HCT116 (cell line): Measurements from ENCODE around the gene BBS12. TPM values are rescaled to one million over a fixed set of nuclear protein-coding genes. Genes with fewer than 3 reads are reported as not detected.

Source experiments
- ATAC-seq: fragments of 200-7000 bp; cut with Tn5 transposase; 2 replicates; pipeline ENCODE4 v1.9.1; 2020; ENCODE audit warnings: mild to moderate bottlenecking, moderate library complexity
- BruUV-seq: library from RNA; stranded (reverse); fragments of 400-500 nt; replicated peaks from 2 replicates; lab custom pipeline; 2021; lab: Mats Ljungman, UMichigan
- CTCF ChIA-PET: fragments of 300-600 bp; sonication (Branson Sonifier 250); formaldehyde crosslinking; loops from one replicate; lab custom pipeline; 2021; ENCODE audit warnings: antibody characterized with exemption; lab: Charles Lee
- POLR2A ChIA-PET: fragments of 300-600, 350-600 bp; sonication (Branson Sonifier 250); formaldehyde crosslinking; loops from one replicate; lab custom pipeline; 2021; ENCODE audit warnings: antibody characterized with exemption; lab: Charles Lee
- RAD21 ChIA-PET, 2 experiments: fragments of 300-600 bp; sonication (Branson Sonifier 250); formaldehyde crosslinking; loops; one replicate each; lab custom pipeline; 2023; ENCODE audit warnings: low total read pairs in 2 of 2; ENCODE audit not compliant: uncharacterized antibody in 2 of 2, unreplicated experiment in 2 of 2, low non-redundant PET in 1 of 2; lab: Charles Lee
- DNase-seq: peaks from one replicate; pipeline ENCODE4 v3.0.0-alpha.2; 2010; ENCODE audit warnings: low read depth, low spot score
- H2AFZ ChIP-seq: fragments of 200-600 bp; shearing (Covaris generic), sonication (generic); 2 replicates; pipeline ENCODE4 v1.6.1; 2017; ENCODE audit warnings: low read depth, mixed run types, mixed read lengths, antibody characterized with exemption, low read length; ENCODE audit not compliant: poor library complexity, severe bottlenecking
- H3K27ac ChIP-seq: 2 replicates; pipeline ENCODE4 v1.5.1; 2012; ENCODE audit warnings: low read depth, low read length
- H3K27me3 ChIP-seq: fragments of 200-600 bp; sonication (generic); 2 replicates; pipeline ENCODE4 v1.6.1; 2016; ENCODE audit warnings: mixed run types, low read length, mixed read lengths; ENCODE audit not compliant: insufficient read depth
- H3K36me3 ChIP-seq, 2 experiments: fragments of 200-500 bp in 1 of 2; fragments of 200-600 bp in 1 of 2; sonication (Bioruptor generic) in 1 of 2; sonication (generic) in 1 of 2; 2 replicates each; pipeline versions ENCODE4 v1.5.1 to v1.6.1; 2014 to 2016; ENCODE audit warnings: low read length in 2 of 2, inconsistent platforms in 1 of 2, mixed read lengths in 1 of 2, mixed run types in 1 of 2; ENCODE audit not compliant: insufficient read depth in 2 of 2, control insufficient read depth in 1 of 2
- H3K4me1 ChIP-seq, 2 experiments: fragments of 200-600 bp in 1 of 2; sonication (generic) in 1 of 2; 2 replicates each; pipeline versions ENCODE4 v1.5.1 to v1.6.1; 2012 to 2017; ENCODE audit warnings: low read length in 2 of 2, inconsistent platforms in 1 of 2, mild to moderate bottlenecking in 1 of 2, mixed read lengths in 1 of 2, mixed run types in 1 of 2, moderate library complexity in 1 of 2; ENCODE audit not compliant: insufficient read depth in 2 of 2, control insufficient read depth in 1 of 2
- H3K4me2 ChIP-seq: fragments of 200-600 bp; sonication (generic); 2 replicates; pipeline ENCODE4 v1.6.1; 2017; ENCODE audit warnings: mixed run types, low read length, mixed read lengths
- H3K4me3 ChIP-seq, 2 experiments: fragments of 200-600 bp in 1 of 2; sonication (generic) in 1 of 2; replicated peaks in 1 of 2; 2 replicates each; pipeline ENCODE4 v1.5.1; 2011 to 2016; ENCODE audit warnings: low read length in 2 of 2, control low read depth in 1 of 2, low read depth in 1 of 2, mild to moderate bottlenecking in 1 of 2, mixed read lengths in 1 of 2, mixed run types in 1 of 2
- H3K79me2 ChIP-seq: fragments of 200-600 bp; sonication (generic); 2 replicates; pipeline ENCODE4 v1.6.1; 2017; ENCODE audit warnings: mild to moderate bottlenecking, mixed run types, low read length, moderate library complexity, mixed read lengths; ENCODE audit not compliant: insufficient read depth
- H3K9ac ChIP-seq: fragments of 200-600 bp; sonication (generic); 2 replicates; pipeline ENCODE4 v1.6.1; 2016; ENCODE audit warnings: low read length, mixed read lengths
- H3K9me2 ChIP-seq: fragments of 200-600 bp; sonication (generic), shearing (Covaris generic); 2 replicates; pipeline ENCODE4 v1.6.1; 2017; ENCODE audit warnings: mixed run types, mild to moderate bottlenecking, moderate library complexity; ENCODE audit not compliant: insufficient read depth
- H3K9me3 ChIP-seq, 2 experiments: fragments of 200-500 bp in 1 of 2; fragments of 200-600 bp in 1 of 2; sonication (Bioruptor generic) in 1 of 2; sonication (generic) in 1 of 2; 2 replicates each; pipeline ENCODE4 v1.6.1; 2014 to 2017; ENCODE audit warnings: low read length in 2 of 2, mixed read lengths in 2 of 2, inconsistent platforms in 1 of 2, low read depth in 1 of 2, mild to moderate bottlenecking in 1 of 2, mixed run types in 1 of 2, moderate library complexity in 1 of 2; ENCODE audit not compliant: control insufficient read depth in 1 of 2, insufficient read depth in 1 of 2
- H4K20me1 ChIP-seq: fragments of 200-600 bp; sonication (generic), shearing (Covaris generic); 2 replicates; pipeline ENCODE4 v1.6.1; 2017; ENCODE audit warnings: mixed run types, mild to moderate bottlenecking, moderate library complexity; ENCODE audit not compliant: insufficient read depth
- ATF3 ChIP-seq: IDR thresholded peaks from 2 replicates; pipeline ENCODE4 v1.6.1; 2012
- CEBPB ChIP-seq: IDR thresholded peaks from 2 replicates; pipeline ENCODE4 v1.6.1; 2012; ENCODE audit warnings: low read depth
- EZH2phosphoT487 ChIP-seq: fragments of 200-600 bp; IDR thresholded peaks from 2 replicates; pipeline ENCODE4 v1.6.1; 2018; ENCODE audit warnings: antibody characterized with exemption, borderline replicate concordance
- FOSL1 ChIP-seq: IDR thresholded peaks from 2 replicates; pipeline ENCODE4 v1.6.1; 2012; ENCODE audit warnings: low read depth
- RAD21 ChIP-seq: IDR thresholded peaks from 2 replicates; pipeline ENCODE4 v1.6.1; 2012; ENCODE audit warnings: low read depth, mild to moderate bottlenecking
- ZBTB33 ChIP-seq: IDR thresholded peaks from 2 replicates; pipeline ENCODE4 v1.6.1; 2011; ENCODE audit warnings: mild to moderate bottlenecking, low read length, moderate library complexity; ENCODE audit not compliant: insufficient replicate concordance; ENCODE audit errors: extremely low read depth
- ZFX ChIP-seq: fragments of 450-650 bp; IDR thresholded peaks from 2 replicates; pipeline ENCODE4 v1.6.1; 2017
- intact Hi-C: fragments of 100-400 bp; cut with micrococcal nuclease; formaldehyde crosslinking; loops from 2 replicates; pipeline ENCODE4 v1.10.0; 2022
- total RNA-seq: library from RNA; stranded (reverse); gene quantifications from one replicate; pipeline ENCODE4 v1.2.1, GENCODE V29; 2021; ENCODE audit not compliant: unreplicated experiment
- TF ChIP-seq, protein P1 (sequence below): IDR thresholded peaks from 2 replicates; pipeline ENCODE4 v1.6.1; 2012; ENCODE audit warnings: low read depth
- TF ChIP-seq, protein P2 (sequence below), 3 experiments: fragments of 200-600 bp in 1 of 3; sonication (generic) in 1 of 3; IDR thresholded peaks in 2 of 3; conservative IDR thresholded peaks in 1 of 3; 2 replicates each; pipeline ENCODE4 v1.5.1; 2012 to 2017; ENCODE audit warnings: low read depth in 2 of 3, low read length in 2 of 3, antibody characterized with exemption in 1 of 3, borderline replicate concordance in 1 of 3, control low read depth in 1 of 3, mild to moderate bottlenecking in 1 of 3, mixed read lengths in 1 of 3, mixed run types in 1 of 3, moderate library complexity in 1 of 3; ENCODE audit not compliant: insufficient read depth in 1 of 3

The BBS12 gene
- total RNA-seq, 1 experiment from 2014 or later = 2.1 TPM

DNA sequence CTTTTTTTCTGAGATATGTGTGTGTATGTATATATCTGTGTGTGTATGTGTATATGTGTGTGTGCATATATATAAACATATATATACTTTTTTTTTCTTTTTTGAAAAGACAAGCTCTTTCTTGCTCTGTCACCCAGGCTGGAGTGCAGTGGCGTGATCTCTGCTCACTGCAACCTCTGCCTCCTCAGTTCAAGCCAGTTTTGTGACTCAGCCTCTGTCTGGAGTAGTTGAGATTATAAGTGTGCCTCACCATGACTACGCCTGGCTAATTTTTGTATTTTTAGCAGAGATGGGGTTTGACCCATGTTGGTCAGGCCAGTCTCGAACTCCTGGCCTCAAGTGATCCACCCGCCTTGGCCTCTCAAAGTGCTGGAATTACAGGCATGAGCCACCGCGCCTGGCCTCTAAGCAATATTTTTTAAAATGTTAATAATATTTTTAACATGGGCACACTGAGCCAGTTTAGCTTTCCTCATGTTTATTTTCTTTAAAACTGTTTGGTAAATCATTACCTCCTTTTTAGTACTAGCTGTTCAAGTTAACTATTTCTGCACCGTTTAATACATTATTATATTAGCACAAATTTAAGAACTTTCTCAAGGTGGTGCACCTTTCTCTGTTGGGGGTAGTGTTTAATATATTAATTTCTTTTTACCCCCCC, 33.3 kb downstream of the BBS12 start:
- Histone ChIP-seq H3K9ac (no peak overlapping the region), H3K4me2 (no peak overlapping the region), H3K9me3 (no peaks in the 10 kb centered on the region), H3K4me3 (no peak overlapping the region), H3K4me1 (peaks cover 0 to 3% of the 10 kb centered on the region in 2 experiments; a peak in 1 of 4 replicates), H4K20me1 (no peaks in the 10 kb centered on the region), H3K9me2 (no peaks in the 10 kb centered on the region), H3K79me2 (no peaks in the 10 kb centered on the region), H3K27me3 (no peaks in the 10 kb centered on the region), H2AFZ (no peak overlapping the region), H3K36me3 (no peaks in the 10 kb centered on the region), H3K27ac (no peak overlapping the region)
- ATAC-seq (no peak), DNase-seq (no peak)
- TF ChIP-seq RAD21 = no peak
- TF ChIP-seq, protein P1, sequence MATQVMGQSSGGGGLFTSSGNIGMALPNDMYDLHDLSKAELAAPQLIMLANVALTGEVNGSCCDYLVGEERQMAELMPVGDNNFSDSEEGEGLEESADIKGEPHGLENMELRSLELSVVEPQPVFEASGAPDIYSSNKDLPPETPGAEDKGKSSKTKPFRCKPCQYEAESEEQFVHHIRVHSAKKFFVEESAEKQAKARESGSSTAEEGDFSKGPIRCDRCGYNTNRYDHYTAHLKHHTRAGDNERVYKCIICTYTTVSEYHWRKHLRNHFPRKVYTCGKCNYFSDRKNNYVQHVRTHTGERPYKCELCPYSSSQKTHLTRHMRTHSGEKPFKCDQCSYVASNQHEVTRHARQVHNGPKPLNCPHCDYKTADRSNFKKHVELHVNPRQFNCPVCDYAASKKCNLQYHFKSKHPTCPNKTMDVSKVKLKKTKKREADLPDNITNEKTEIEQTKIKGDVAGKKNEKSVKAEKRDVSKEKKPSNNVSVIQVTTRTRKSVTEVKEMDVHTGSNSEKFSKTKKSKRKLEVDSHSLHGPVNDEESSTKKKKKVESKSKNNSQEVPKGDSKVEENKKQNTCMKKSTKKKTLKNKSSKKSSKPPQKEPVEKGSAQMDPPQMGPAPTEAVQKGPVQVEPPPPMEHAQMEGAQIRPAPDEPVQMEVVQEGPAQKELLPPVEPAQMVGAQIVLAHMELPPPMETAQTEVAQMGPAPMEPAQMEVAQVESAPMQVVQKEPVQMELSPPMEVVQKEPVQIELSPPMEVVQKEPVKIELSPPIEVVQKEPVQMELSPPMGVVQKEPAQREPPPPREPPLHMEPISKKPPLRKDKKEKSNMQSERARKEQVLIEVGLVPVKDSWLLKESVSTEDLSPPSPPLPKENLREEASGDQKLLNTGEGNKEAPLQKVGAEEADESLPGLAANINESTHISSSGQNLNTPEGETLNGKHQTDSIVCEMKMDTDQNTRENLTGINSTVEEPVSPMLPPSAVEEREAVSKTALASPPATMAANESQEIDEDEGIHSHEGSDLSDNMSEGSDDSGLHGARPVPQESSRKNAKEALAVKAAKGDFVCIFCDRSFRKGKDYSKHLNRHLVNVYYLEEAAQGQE = no peak
- no peak for TF ChIP-seq CEBPB
- no peak for TF ChIP-seq ATF3
- BruUV-seq = no TSS peak
- intact Hi-C loops = no loop called here
- POLR2A ChIA-PET = no interaction called here
- RAD21 ChIA-PET = no interaction called here
- CTCF ChIA-PET = no interaction called here

- ChIA-PET POLR2A (no interaction called here), CTCF (no interaction called here), RAD21 (no interaction called here)
- no peak for DNase-seq
- no peaks in the 10 kb centered on the region for H3K9me3 ChIP-seq
- no peak overlapping the region for H3K4me3 ChIP-seq
- no peaks in the 10 kb centered on the region for H4K20me1 ChIP-seq
- H3K36me3 ChIP-seq = no peaks in the 10 kb centered on the region
- H3K27ac ChIP-seq = no peak overlapping the region
- no peak overlapping the region for H3K9ac ChIP-seq
- no peaks in the 10 kb centered on the region for H3K79me2 ChIP-seq
- H3K9me2 ChIP-seq = no peaks in the 10 kb centered on the region
- ATAC-seq = no peak
- no peak overlapping the region for H2AFZ ChIP-seq
- H3K27me3 ChIP-seq = no peaks in the 10 kb centered on the region
- intact Hi-C loops = no loop called here
- no TSS peak for BruUV-seq
- peaks cover 0 to 3% of the 10 kb centered on the region in 2 experiments; a peak in 1 of 4 replicates for H3K4me1 ChIP-seq
- no peak overlapping the region for H3K4me2 ChIP-seq
- TF ChIP-seq, protein P2, sequence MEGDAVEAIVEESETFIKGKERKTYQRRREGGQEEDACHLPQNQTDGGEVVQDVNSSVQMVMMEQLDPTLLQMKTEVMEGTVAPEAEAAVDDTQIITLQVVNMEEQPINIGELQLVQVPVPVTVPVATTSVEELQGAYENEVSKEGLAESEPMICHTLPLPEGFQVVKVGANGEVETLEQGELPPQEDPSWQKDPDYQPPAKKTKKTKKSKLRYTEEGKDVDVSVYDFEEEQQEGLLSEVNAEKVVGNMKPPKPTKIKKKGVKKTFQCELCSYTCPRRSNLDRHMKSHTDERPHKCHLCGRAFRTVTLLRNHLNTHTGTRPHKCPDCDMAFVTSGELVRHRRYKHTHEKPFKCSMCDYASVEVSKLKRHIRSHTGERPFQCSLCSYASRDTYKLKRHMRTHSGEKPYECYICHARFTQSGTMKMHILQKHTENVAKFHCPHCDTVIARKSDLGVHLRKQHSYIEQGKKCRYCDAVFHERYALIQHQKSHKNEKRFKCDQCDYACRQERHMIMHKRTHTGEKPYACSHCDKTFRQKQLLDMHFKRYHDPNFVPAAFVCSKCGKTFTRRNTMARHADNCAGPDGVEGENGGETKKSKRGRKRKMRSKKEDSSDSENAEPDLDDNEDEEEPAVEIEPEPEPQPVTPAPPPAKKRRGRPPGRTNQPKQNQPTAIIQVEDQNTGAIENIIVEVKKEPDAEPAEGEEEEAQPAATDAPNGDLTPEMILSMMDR (IDR thresholded peaks at IDR 0.05 in 2 of 3, conservative IDR thresholded peaks at IDR 0.05 in 1 of 3; ENCODE audit: borderline replicate concordance in 1 of 3, insufficient read depth in 1 of 3, low read depth in 2 of 3, low read length in 2 of 3) = no peak
- TF ChIP-seq ZFX (no peak), EZH2phosphoT487 (no peak), FOSL1 (no peak), ZBTB33 (no peak)
Observed at GRCh38 chr4:122766353-122766705, 33.8 kb downstream of the BBS12 start.
